SK-N-MC (cell line): ENCODE measurements around the gene PCDHGB3.

Experiments used
- EZH2 ChIP-seq: fragments of 200-600 bp; sonication (generic); IDR thresholded peaks from one replicate; pipeline ENCODE4 v1.6.1; 2017; ENCODE audit warnings: antibody characterized with exemption
- FOXP2 ChIP-seq: optimal IDR thresholded peaks from 2 replicates; pipeline ENCODE3; 2011; ENCODE audit warnings: mild to moderate bottlenecking, moderate library complexity; ENCODE audit not compliant: insufficient read depth; ENCODE audit errors: extremely low read length, control extremely low read depth
- POLR2AphosphoS5 ChIP-seq: IDR thresholded peaks from 2 replicates; pipeline ENCODE4 v1.6.1; 2012; ENCODE audit warnings: mild to moderate bottlenecking, low read depth, low read length, borderline replicate concordance

DNA sequence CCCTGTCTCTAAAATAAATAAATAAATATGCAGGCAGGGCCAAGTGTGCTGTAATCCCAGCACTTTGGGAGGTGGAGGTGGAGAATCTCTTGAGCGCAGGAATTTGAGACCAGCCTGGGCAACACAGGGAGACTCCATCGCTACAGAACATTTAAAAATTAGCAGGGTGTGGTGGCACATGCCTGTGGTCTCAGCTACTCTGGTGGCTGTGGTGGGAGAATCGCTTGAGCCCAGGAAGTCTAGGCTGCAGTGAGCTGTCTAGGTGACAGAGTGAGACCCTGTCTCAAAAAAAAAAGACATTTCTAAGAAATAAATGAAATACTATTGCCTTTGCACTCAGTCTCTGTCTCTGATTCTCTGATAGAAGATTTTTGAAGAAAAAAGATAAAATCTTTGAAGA is 41.5 kb downstream of the PCDHGB3 start:
- no peak for TF ChIP-seq POLR2AphosphoS5
- TF ChIP-seq EZH2 = no peak
- TF ChIP-seq FOXP2 = no peak
